Spinal cord (tissue), 10 donors: ENCODE data around the gene PAX7. TPM values are rescaled to one million over a fixed set of nuclear protein-coding genes. Genes with fewer than 3 reads are reported as not detected.

Experiments
- DNase-seq, 6 donors: peaks; one replicate each; pipeline versions ENCODE4 v3.0.0 to v3.0.0-alpha.2; 2013 to 2015; ENCODE audit warnings: low spot score in 6 of 6, low read depth in 4 of 6
- H3K27ac ChIP-seq: one replicate; pipeline ENCODE4 v1.5.1; 2013; ENCODE audit warnings: low read depth, low read length, control low read depth
- H3K27me3 ChIP-seq: one replicate; pipeline ENCODE4 v1.6.1; 2013; ENCODE audit warnings: low read length; ENCODE audit not compliant: control insufficient read depth, insufficient read depth
- H3K36me3 ChIP-seq: one replicate; pipeline ENCODE4 v1.6.1; 2013; ENCODE audit warnings: low read length; ENCODE audit not compliant: control insufficient read depth, insufficient read depth
- H3K4me1 ChIP-seq: one replicate; pipeline ENCODE4 v1.6.1; 2013; ENCODE audit warnings: low read length; ENCODE audit not compliant: control insufficient read depth, insufficient read depth
- H3K4me3 ChIP-seq: one replicate; pipeline ENCODE4 v1.5.1; 2013; ENCODE audit warnings: low read depth, low read length, control low read depth
- H3K9me3 ChIP-seq: one replicate; pipeline ENCODE4 v1.6.1; 2013; ENCODE audit warnings: low read length; ENCODE audit not compliant: control insufficient read depth, insufficient read depth
- WGBS: methylation state at CpG from one replicate; pipeline ENCODE4 v1.1.5; 2013; ENCODE audit warnings: missing lambda C conversion rate; ENCODE audit not compliant: insufficient coverage; 5-methylcytosine and 5-hydroxymethylcytosine counted together
- polyA plus RNA-seq, 2 donors: library from polyadenylated mRNA; unstranded; fragments of 120-200 nt; gene quantifications; one replicate each; pipeline ENCODE4 v1.2.1, GENCODE V29; 2013; ENCODE audit not compliant: insufficient read length in 2 of 2
- total RNA-seq, 2 donors: library from RNA; depleted of rRNA in 1 of 2; stranded (reverse); fragments of 120-200 nt in 1 of 2; fragments of >200 nt in 1 of 2; gene quantifications; one replicate each; pipeline versions ENCODE4 v1.2.3 to v1.2.4, GENCODE V29; 2013 to 2014
- donor health status: healthy.

The PAX7 gene
- total and polyA plus RNA-seq, 4 donors, result 1.5 to 6.1 (median 3.4) TPM

DNA sequence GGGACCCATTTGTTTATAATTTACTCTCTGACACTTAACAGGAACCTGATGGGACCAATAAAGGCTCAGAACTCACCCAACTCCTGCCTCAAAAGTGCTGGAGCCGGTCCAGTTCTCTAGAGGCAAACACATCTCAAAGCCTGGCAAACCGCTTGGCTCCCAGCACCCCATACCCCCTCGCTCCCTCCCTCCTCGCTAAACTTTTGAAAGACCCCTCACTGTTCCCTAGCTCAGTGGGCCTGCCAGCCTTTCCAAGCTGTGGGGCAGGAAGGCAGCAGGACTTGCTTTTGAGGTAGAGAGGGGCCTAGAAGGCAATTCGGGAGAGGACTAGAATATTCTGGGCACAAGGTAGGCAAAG is 40.2 kb downstream of the PAX7 start:
- H3K27me3 ChIP-seq, result peaks cover 9% of the 10 kb centered on the region
- H3K27ac ChIP-seq, result no peak overlapping the region
- H3K36me3 ChIP-seq, result no peaks in the 10 kb centered on the region
- peak in 2 of 6 donors; percentile 61 to 69 for DNase-seq
- peaks cover 18% of the 10 kb centered on the region for H3K4me1 ChIP-seq
- H3K4me3 ChIP-seq, result no peak overlapping the region
- WGBS, result 41% methylated on average over 3 of the region's 5 CpGs
- H3K9me3 ChIP-seq, result no peaks in the 10 kb centered on the region

DNA sequence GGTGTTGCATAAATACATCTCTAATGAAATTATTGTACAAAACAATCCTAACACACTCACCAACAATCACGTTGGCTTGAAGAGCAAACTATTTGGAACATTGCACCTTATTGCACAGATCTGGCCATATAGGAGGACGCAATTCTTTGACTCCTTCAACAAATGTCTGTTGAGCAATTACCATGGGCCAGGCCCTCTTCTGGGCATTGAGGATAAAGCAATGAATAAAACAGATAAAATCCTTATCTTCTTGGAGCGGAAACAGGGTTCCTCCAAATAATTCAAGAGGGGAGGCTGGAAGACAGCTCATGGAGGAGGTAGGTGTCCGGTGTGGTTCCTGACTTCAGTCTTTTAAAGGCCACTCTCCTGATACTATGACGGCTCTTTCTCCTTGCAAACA is 43.3 kb downstream of the PAX7 start:
- 29% methylated on average over 1 of the region's 5 CpGs for WGBS

DNA sequence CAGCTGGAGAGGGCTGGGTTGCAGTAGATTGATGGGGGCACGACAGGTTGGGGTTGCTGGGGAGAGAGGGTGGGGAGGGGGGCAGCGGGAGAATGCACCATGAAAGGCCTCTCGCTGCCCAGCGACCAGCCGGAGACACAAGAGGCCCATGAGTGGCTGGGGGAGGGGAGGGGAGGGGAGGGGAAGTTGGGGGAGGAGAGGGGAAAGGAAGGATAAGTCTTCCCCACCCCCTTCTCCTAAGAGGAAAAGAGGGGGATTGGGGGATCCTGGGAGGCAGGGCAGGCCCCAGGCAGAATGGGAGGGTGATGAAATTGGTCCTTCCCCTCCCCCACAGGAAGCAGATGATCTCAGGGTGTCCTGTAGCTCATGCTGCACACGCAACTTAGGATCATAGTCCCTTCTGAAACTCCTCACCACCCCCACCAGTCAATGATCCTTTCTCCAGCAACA is 45.7 kb downstream of the PAX7 start:
- no peak overlapping the region for H3K27ac ChIP-seq
- H3K36me3 ChIP-seq, result peaks cover 2% of the 10 kb centered on the region

More for the DNA sequence above, 43.3 kb downstream of the PAX7 start:
- no peak overlapping the region for H3K27ac ChIP-seq
- no peaks in the 10 kb centered on the region for H3K36me3 ChIP-seq
- peak in 1 of 6 donors; percentile 37 for DNase-seq
- no peak overlapping the region for H3K4me3 ChIP-seq
- no peaks in the 10 kb centered on the region for H3K9me3 ChIP-seq
- peaks cover 22% of the 10 kb centered on the region for H3K4me1 ChIP-seq
- H3K27me3 ChIP-seq, result peaks cover 9% of the 10 kb centered on the region

DNA sequence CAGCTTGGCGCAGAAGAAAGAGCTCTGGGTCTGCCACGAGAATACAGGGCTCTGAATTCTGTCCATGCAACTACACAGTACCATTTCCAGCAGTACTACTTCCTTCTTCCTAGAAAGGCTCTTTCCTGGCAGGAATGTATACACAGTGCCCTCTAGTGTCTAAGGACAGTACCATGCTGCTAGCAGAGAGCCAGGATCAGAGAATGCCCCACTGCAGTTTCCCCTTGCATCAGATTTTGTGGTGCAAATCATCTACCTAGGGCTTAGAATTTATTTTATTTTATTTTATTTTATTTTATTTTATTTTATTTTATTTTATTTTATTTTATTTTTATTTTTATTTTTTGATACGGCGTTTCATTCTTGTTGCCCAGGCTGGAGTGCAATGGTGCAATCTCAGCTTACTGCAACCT is 50.8 kb downstream of the PAX7 start:
- peaks cover 2% of the 10 kb centered on the region for H3K27me3 ChIP-seq
- no peak for DNase-seq
- WGBS, result 82% methylated on average over 2 of the region's 4 CpGs
- peaks cover 7% of the 10 kb centered on the region for H3K36me3 ChIP-seq
- H3K4me3 ChIP-seq, result no peak overlapping the region
- H3K4me1 ChIP-seq, result peaks cover 8% of the 10 kb centered on the region
- no peaks in the 10 kb centered on the region for H3K9me3 ChIP-seq
- H3K27ac ChIP-seq, result no peak overlapping the region

More for the DNA sequence above, 45.7 kb downstream of the PAX7 start:
- Histone ChIP-seq H3K9me3 (no peaks in the 10 kb centered on the region), H3K4me3 (no peak overlapping the region), H3K27me3 (peaks cover 4% of the 10 kb centered on the region), H3K4me1 (peaks cover 11% of the 10 kb centered on the region)
- DNase-seq, result peak in 1 of 6 donors; percentile 67
- WGBS, result 50% methylated on average over 1 of the region's 6 CpGs

DNA sequence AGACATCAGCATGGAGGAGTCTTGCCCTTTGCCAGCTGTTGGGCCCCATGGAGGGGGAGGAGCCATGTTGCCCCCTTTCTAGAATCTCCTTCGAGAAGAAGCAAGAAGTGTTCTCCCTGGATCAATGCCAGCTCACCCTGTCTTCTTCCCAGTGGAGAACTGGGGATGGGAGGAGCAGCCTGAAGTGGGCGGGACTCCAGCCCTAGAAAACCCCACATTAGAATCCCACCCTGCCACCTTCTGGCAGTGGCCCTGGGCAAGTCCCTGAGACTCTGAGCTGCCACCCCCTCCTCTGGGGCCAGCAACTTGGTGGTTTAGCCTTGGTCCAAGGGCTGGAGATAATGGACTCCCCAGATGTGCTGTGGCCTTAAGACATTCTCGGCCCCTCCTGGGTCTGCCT is 51.7 kb downstream of the PAX7 start:
- peaks cover 8% of the 10 kb centered on the region for H3K4me1 ChIP-seq
- peaks cover 7% of the 10 kb centered on the region for H3K36me3 ChIP-seq
- peaks cover 2% of the 10 kb centered on the region for H3K27me3 ChIP-seq
- no peak overlapping the region for H3K4me3 ChIP-seq
- no peak for DNase-seq
- WGBS, result no CpG with 5 or more reads among the region's 3 CpGs
- H3K27ac ChIP-seq, result no peak overlapping the region
- no peaks in the 10 kb centered on the region for H3K9me3 ChIP-seq

DNA sequence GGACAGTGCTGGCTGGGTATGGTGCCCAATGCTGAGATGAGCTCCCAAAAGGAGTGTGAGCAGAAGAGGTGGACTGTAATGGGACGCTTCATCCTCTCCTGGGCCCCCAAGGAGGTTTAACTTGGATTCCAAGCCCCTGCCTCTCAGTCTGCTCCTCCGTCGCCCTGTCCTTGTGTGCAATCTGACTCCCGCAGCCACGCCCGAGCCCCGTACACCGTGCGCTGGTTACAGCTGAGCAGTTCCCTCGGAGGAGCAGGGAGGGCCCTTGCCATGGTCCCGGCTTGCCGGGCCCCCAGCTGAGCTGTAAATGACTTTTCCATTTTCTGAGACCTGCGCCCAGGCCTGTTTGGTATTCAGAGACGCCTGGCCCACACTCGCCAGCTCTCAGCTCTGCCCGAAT is 53.7 kb downstream of the PAX7 start:
- H3K27me3 ChIP-seq, result peaks cover 2% of the 10 kb centered on the region
- peaks cover 7% of the 10 kb centered on the region for H3K36me3 ChIP-seq
- H3K27ac ChIP-seq, result no peak overlapping the region
- WGBS, result 31% methylated on average over 14 of the region's 16 CpGs
- no peaks in the 10 kb centered on the region for H3K9me3 ChIP-seq
- H3K4me3 ChIP-seq, result no peak overlapping the region
- peaks cover 8% of the 10 kb centered on the region for H3K4me1 ChIP-seq
- DNase-seq, result peak in 1 of 6 donors; percentile 31

DNA sequence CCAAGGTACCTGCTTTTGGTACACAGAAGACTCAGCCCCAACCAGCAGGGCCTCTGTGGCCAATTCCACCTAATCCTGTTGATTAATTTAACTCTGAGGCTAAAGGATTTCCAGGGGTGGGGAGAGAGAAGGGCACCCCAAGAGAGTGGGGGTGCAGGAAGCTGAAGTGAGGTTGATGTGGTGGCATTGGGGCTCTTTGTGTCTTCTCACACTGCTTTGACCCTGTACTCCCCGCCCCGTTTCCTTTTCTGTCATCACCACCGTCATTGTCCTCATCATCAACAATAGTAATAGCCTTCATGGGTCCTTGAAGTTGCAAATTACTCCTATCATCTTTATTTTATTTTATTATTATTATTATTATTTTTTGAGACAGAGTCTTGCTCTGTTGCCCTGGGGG is 55.9 kb downstream of the PAX7 start:
- H3K4me3 ChIP-seq, result no peak overlapping the region
- peaks cover 8% of the 10 kb centered on the region for H3K4me1 ChIP-seq
- WGBS, result no CpG with 5 or more reads among the region's 3 CpGs
- H3K9me3 ChIP-seq, result no peaks in the 10 kb centered on the region
- H3K36me3 ChIP-seq, result peaks cover 6% of the 10 kb centered on the region
- no peak overlapping the region for H3K27ac ChIP-seq
- peaks cover 2% of the 10 kb centered on the region for H3K27me3 ChIP-seq
- no peak for DNase-seq

DNA sequence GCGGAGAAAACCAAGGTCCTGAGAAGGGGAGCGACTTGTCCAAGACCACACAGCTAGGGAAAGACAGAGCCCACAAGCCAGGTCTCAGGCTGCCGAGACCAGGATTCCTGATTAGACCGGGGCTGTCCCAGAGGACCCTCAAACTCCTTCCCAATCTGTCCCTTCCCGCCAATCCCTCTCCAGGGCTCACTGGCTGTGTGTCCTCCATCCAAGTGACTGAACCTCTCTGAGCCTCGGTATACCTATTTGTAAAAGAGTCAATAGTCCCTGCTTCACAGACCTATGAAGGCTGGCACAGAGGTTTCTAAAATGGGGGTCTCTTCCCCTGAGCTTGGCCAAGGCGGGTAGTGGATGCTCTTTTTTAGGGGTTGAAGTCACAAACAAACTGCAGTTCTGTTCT is 56.6 kb downstream of the PAX7 start:
- Histone ChIP-seq H3K9me3 (no peaks in the 10 kb centered on the region), H3K36me3 (peaks cover 12% of the 10 kb centered on the region), H3K27ac (no peak overlapping the region), H3K4me3 (no peak overlapping the region), H3K4me1 (peaks cover 8% of the 10 kb centered on the region), H3K27me3 (peaks cover 2% of the 10 kb centered on the region)
- WGBS, result 96% methylated on average over 7 of the region's 7 CpGs
- DNase-seq, result no peak

DNA sequence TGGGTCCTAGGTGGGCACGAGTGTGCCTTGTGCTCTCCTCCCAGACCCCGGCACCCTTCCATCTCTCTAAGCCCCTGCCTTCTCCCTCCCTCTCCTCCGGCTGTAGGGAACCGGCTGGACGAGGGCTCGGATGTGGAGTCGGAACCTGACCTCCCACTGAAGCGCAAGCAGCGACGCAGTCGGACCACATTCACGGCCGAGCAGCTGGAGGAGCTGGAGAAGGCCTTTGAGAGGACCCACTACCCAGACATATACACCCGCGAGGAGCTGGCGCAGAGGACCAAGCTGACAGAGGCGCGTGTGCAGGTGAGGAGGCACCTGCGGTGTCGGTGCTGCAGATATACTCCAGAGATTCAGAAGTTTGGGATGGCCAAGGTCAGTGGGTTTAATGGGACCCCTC is 61.0 kb downstream of the PAX7 start:
- no peak for DNase-seq
- H3K4me3 ChIP-seq, result no peak overlapping the region
- H3K9me3 ChIP-seq, result no peaks in the 10 kb centered on the region
- H3K4me1 ChIP-seq, result peaks cover 8% of the 10 kb centered on the region
- H3K27ac ChIP-seq, result no peak overlapping the region
- peaks cover 7% of the 10 kb centered on the region for H3K27me3 ChIP-seq
- 89% methylated on average over 19 of the region's 20 CpGs for WGBS
- H3K36me3 ChIP-seq, result peaks cover 11% of the 10 kb centered on the region

DNA sequence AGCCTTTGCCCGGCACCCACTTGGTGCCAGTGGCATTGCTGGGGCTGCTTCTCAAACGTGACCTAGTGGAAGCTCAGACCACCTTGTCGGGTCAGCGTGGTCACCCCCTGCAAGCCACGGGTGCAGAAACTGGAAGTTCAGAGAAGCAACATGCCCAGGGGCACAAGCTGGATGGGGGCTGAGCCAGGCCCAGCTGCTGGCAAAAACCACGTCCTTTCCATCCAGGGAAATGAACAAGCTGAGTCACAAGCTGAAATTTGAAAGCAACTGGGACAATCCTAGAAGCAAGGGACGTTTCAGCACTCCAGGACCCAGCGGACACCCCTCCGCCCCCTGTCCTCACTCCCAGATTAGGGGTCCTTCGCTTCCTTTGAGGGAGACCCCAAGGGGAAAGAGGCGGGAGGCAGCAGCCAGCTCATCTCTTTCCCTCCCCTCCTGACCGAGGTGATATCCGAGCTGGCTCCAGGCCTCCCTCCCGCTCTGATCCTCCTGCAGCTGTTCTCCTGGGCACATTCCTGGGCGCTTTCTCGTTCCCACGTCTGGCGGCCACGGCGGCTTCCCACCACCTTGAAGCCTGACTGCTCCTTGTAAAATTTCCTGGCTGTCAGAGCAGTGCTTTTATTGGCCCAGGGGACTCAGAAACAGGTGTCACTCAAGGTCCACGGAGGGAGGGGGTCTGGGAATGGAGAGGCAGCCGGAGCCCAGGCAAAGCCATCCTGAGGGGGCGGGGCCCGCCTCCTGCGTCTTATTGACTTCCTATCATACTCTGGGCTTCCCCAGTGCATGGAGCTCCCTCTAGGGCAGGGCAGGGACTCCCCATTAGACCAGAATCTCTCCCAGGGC is 62.8 kb downstream of the PAX7 start:
- 49% methylated on average over 21 of the region's 25 CpGs for WGBS
- Histone ChIP-seq H3K36me3 (peaks cover 11% of the 10 kb centered on the region), H3K27ac (no peak overlapping the region), H3K27me3 (peaks cover 11% of the 10 kb centered on the region), H3K4me1 (peaks cover 9% of the 10 kb centered on the region), H3K9me3 (no peaks in the 10 kb centered on the region), H3K4me3 (no peak overlapping the region)
- DNase-seq, result no peak
